DND-41 (cell line): ENCODE results near the gene TSPAN18.

Source experiments
- EZH2 ChIP-seq: IDR thresholded peaks from 3 replicates; pipeline ENCODE4 v1.6.1; 2012; ENCODE audit warnings: borderline replicate concordance, low read depth, mild to moderate bottlenecking, moderate library complexity, low read length, inconsistent platforms; ENCODE audit not compliant: severe bottlenecking
- TF ChIP-seq, protein P1 (sequence below): IDR thresholded peaks from 2 replicates; pipeline ENCODE4 v1.5.1; 2012; ENCODE audit warnings: borderline replicate concordance, low read length, moderate library complexity, mild to moderate bottlenecking; ENCODE audit not compliant: poor library complexity, severe bottlenecking; ENCODE audit errors: extremely low read depth

- TF ChIP-seq, protein P1, sequence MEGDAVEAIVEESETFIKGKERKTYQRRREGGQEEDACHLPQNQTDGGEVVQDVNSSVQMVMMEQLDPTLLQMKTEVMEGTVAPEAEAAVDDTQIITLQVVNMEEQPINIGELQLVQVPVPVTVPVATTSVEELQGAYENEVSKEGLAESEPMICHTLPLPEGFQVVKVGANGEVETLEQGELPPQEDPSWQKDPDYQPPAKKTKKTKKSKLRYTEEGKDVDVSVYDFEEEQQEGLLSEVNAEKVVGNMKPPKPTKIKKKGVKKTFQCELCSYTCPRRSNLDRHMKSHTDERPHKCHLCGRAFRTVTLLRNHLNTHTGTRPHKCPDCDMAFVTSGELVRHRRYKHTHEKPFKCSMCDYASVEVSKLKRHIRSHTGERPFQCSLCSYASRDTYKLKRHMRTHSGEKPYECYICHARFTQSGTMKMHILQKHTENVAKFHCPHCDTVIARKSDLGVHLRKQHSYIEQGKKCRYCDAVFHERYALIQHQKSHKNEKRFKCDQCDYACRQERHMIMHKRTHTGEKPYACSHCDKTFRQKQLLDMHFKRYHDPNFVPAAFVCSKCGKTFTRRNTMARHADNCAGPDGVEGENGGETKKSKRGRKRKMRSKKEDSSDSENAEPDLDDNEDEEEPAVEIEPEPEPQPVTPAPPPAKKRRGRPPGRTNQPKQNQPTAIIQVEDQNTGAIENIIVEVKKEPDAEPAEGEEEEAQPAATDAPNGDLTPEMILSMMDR: no peak
- no peak for TF ChIP-seq EZH2
Observed at GRCh38 chr11:44952500-44953260, 225.9 kb downstream of the TSPAN18 start.
